HG03025 (cell line): ENCODE data around the gene FAM25C.
"Not testable (repeated sequence)": the region's sequence is repeated elsewhere in the genome, so short reads cannot be mapped to it uniquely, and the experiment has no call there.

Experiments
- ATAC-seq: cut with Tn5 transposase; IDR thresholded peaks from one replicate; pipeline ENCODE4 v1.9.1; 2021; ENCODE audit warnings: mild to moderate bottlenecking, moderate library complexity; ENCODE audit not compliant: unreplicated experiment, low FRiP score

Gene FAM25C

GRCh38 chr10:47999691-48000090 is at the start of gene FAM25C:
FAM25C (minus strand) TSS chr10:47999791; CDS start chr10:47999765, 26 bp downstream.
- not testable (repeated sequence) for ATAC-seq

DNA sequence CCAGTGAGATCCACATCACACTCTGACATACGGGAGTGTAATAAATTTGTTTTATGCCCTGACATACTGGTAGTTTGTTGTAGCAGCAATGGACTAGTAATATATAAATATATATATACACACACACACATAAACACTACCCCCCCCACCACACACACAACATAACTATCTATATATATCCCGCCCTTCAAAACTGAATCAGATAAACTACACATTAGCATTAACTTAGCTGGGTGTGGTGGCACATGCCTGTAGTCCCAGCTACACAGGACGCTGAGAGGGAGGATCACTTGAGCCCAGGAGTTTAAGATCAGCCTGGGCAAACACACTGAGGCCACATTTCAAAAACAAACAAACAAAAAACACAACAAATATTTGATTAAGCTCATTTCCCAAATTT is 45.0 kb upstream of the FAM25C start:
- ATAC-seq: not testable (repeated sequence)

GRCh38 chr10:48031390-48031789 is 31.8 kb upstream of the FAM25C start:
- ATAC-seq: not testable (repeated sequence)

GRCh38 chr10:48002306-48002705 is 2.7 kb upstream of the FAM25C start:
- not testable (repeated sequence) for ATAC-seq

DNA sequence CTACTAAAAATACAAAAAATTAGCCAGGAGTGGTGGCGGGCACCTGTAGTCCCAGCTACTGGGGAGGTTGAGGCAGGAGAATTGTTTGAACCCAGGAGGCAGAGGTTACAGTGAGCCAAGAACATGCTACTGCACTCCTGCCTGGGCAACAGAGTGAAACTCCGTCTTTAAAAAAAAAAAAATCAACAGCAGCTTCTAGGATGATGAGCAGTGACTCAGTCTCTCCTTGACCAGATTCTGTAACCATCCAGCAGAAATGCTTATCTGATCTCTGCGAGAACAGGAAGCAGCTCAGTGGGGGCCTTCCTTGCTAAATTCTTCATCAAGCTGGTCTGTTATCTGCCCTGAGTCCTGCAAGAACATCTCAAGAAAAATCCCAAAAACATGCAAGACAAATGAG is 5.5 kb downstream of the FAM25C start:
- not testable (repeated sequence) for ATAC-seq

GRCh38 chr10:47992560-47992959 is 7.0 kb downstream of the FAM25C start:
- not testable (repeated sequence) for ATAC-seq

DNA sequence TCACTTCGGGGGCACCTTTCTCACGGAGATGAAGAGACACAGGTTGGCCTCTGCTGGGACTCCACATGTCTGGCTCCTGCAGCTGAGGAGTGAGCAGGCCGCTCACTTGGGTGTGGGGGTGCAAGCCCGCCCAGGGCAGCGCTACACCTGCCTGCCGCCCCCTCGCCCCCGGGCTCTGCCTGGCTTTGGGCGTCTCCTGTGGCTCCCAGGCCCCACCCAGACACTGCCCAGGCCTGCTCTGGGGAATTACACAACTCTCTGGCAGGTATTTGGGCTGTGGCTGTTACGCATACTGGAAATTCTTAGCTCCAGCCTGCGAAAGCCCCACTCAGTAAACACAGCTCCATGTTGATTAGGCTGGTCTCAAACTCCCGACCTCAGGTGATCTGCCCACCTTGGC is 7.9 kb downstream of the FAM25C start:
- ATAC-seq: not testable (repeated sequence)

DNA sequence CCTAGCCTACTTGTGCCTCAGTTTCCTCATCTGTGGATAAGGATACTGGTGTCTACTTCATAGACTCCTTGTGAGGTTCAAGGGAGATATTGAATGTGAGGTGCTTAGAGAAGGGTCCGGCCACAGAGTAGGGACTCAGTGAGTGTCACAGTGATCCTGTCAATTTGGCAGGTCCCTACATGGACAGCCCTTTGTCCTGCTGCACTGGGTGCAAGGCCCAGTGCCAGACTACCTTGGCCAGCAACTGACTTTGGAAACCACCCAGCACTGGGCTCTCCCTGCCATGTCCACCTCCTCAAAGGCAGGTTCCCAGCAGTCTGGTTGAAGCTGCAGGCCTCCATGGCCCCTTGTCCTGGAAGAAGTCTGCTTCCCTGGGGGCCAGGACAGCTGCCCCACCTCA is 9.5 kb downstream of the FAM25C start:
- ATAC-seq: not testable (repeated sequence)

- ATAC-seq: not testable (repeated sequence)
Measured at GRCh38 chr10:47989542-47989950, 10.0 kb downstream of the FAM25C start.

- ATAC-seq: not testable (repeated sequence)
Measured at GRCh38 chr10:47988718-47989541, 10.7 kb downstream of the FAM25C start.

DNA sequence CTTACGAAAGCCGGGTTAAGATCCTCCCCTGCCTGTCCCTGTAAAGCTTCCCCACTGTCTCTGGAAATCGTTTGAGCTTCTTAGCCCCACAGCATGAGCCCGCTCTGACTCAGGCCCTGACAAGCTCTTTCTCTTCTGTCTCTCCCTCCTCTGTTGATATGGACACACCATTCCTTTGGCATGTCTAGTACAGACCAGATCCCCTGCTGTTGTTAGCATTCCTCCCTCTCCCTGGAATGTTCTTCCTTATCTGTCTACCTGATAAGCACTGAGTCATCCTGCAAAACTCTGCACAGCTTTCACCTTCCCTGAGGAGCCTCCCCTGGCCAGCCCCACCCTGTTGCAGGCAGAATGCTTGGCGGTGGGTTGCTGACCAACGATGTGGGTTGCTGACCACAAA is 11.6 kb downstream of the FAM25C start:
- ATAC-seq: not testable (repeated sequence)

GRCh38 chr10:47986413-47987230 is 13.0 kb downstream of the FAM25C start:
- not testable (repeated sequence) for ATAC-seq

DNA sequence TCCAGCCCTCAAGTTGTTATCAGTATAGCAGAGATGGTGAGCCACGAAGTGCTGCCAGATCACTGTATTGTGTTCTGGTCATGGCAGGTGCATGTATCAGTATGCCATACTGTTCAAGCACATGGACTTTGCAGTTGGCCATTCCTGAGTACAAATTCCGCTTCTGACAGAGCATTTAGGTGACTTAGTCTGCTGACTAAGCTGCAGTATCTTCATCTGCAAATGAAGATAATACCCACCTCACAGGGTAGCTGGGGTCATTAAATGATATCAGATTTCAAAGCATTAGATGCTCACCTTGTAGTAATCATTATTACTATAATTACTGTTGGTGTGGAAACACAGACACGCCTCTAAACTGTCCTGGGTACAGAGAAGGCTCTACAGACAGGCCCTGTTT is 24.2 kb downstream of the FAM25C start:
- ATAC-seq: not testable (repeated sequence)

- ATAC-seq: not testable (repeated sequence)
Measured at GRCh38 chr10:47973131-47973530, 26.5 kb downstream of the FAM25C start.

- not testable (repeated sequence) for ATAC-seq
Measured at GRCh38 chr10:47972077-47972476, 27.5 kb downstream of the FAM25C start.

- ATAC-seq: not testable (repeated sequence)
Measured at GRCh38 chr10:47971598-47971997, 28.0 kb downstream of the FAM25C start.

DNA sequence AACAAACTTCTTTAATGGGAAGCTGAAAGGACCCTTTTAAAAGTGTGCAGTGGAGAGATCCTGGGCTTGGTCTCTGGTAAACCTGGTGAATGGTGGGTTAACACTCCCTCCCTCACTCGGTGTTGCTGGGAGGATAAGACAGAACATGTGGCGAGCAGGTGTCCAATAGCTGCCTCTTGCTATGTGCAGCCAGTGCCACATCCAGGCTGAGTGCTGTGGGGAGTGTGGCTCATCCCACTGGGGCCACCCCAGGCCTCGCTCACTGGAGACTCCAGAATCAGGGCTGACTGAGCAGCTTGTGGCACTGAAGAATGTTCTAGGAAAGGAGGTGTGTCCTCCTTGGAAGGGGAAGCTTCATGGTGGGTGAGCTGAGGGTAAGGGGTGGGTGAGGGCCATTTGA is 29.5 kb downstream of the FAM25C start:
- ATAC-seq: not testable (repeated sequence)

DNA sequence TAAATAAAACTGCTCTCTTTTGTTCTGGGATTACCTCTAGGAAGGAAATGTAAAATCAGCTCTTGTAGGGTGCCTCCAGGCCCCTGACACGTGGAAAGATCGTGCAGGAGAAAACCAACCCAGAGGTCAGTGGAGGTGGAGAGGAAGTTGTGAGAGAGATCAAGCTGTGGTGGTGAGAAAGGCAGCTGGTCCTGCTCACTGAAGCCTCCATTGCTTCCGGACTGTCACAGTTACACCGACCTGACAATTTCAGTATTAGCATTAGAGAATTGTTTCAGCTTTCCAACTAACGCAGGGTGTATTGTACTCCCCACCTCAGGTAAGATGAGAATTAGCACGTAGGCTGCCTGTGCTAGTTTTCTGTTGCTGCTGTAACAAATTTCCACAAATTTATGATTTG is 30.6 kb downstream of the FAM25C start:
- not testable (repeated sequence) for ATAC-seq

DNA sequence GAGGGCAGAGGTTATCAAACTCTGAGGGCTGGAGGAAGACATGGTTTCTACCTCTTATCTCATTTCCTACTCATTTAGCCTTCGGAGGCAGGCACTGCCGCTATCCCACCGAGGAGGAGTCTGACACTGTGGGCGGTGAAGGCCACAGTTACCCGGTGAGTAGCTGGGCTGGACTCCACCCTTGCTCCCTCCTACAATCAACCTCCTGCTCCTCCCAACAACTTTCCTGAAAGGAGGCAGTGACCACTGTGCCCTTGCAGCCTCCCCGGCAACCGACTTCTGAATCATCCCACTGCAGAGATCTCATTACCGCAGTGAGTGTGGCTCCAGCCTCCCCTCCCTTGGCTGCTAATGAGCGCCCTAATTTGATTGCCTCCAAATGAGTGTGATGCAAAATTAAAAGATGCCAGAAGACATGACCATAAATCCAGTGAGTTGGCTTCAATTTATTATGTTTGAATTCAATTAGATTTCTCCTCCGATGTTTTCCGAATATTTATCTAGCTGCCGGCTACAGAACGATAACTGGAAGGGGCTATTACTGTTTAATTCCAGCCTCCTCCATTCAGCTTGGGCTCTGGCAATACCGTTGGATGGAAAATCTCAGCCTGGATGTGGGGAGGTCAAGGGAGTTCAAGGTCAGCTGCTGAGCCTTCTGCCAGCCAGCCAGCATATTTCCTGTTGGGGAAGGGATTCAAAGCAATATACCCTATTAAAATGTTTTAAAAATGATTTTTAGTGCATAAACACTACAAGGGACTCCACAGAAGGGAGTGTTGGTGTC is 35.1 kb downstream of the FAM25C start:
- not testable (repeated sequence) for ATAC-seq

DNA sequence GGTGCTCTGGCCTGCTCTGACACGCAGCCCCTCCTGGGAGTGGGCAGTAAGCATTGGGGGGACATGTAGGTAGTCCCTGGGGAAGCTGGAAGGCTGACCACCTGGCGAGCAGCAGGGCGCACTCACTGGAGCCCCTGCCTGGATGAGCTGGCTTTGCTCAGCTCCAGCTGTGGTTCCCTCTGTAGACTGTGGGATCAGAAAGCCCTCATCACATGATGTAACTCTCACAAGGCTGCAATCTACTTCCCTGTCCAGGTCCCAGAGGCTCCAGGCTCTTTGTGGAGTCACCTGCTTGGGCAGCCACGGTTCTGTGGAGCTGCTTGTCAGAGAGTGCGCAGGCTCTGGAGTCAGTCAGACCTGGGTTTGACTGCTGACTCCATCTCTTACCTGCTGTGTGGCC is 36.8 kb downstream of the FAM25C start:
- not testable (repeated sequence) for ATAC-seq
